Activated CD8-positive, alpha-beta memory T cell treated with anti-CD3 and anti-CD28 coated beads, Interleukin-2, amount 50 U/mL, for 1 hour (primary cell): ENCODE measurements around the gene DONSON.

Experiments used
- DNase-seq: peaks from one replicate; pipeline ENCODE4 v3.0.0-alpha.2; 2020; ENCODE audit errors: extremely low read depth

Gene DONSON

GRCh38 chr21:33541756-33542639 lies 46.5 kb downstream of the DONSON start, which contains the start of gene GART:
Gene GART, minus strand, starts transcription at chr21:33542117. Its CDS starts 2,802 bp downstream, at chr21:33539315.
- DNase-seq = peak; percentile 39

- DNase-seq = no peak
Measured at GRCh38 chr21:33541105-33541711, 47.3 kb downstream of the DONSON start.

GRCh38 chr21:33540711-33541104 lies 47.8 kb downstream of the DONSON start:
- DNase-seq = no peak

- no peak for DNase-seq
Measured at GRCh38 chr21:33539616-33540015, 48.9 kb downstream of the DONSON start.

GRCh38 chr21:33537212-33537611 lies 51.3 kb downstream of the DONSON start:
- DNase-seq = no peak

- DNase-seq = no peak
Measured at GRCh38 chr21:33531007-33531406, 57.5 kb downstream of the DONSON start.
